Vagina (tissue), 2 donors: Measurements from ENCODE around the gene SLC25A43. TPM values are rescaled to one million over a fixed set of nuclear protein-coding genes. Genes with fewer than 3 reads are reported as not detected.
"Not testable (repeated sequence)": the region's sequence is repeated elsewhere in the genome, so short reads cannot be mapped to it uniquely, and the experiment has no call there.

ENCODE experiments used
- DNase-seq, 2 donors: peaks; one replicate each; pipeline ENCODE4 v3.0.0-alpha.2; 2017; ENCODE audit errors: extremely low spot score in 2 of 2
- H3K27ac ChIP-seq: fragments of 200-600 bp; sonication (generic); one replicate; pipeline ENCODE4 v1.5.1; 2019
- H3K27me3 ChIP-seq: fragments of 200-600 bp; sonication (generic); one replicate; pipeline ENCODE4 v1.5.1; 2019
- H3K36me3 ChIP-seq, 2 donors: fragments of 200-600 bp; sonication (generic); one replicate each; pipeline ENCODE4 v1.5.1; 2017 to 2019
- H3K4me1 ChIP-seq: fragments of 200-600 bp; sonication (generic); one replicate; pipeline ENCODE4 v1.5.1; 2019
- H3K4me3 ChIP-seq, 2 donors: fragments of 200-600 bp; sonication (generic); 1 replicate in 1 of 2; 2 replicates in 1 of 2; pipeline ENCODE4 v1.5.1; 2016 to 2019
- H3K9me3 ChIP-seq: fragments of 200-600 bp; sonication (generic); one replicate; pipeline ENCODE4 v1.5.1; 2019
- POLR2A ChIP-seq, 2 donors: fragments of 450-650 bp; IDR thresholded peaks; one replicate each; pipeline ENCODE4 v1.6.1; 2017; ENCODE audit warnings: antibody characterized with exemption in 2 of 2, mild to moderate bottlenecking in 2 of 2, moderate library complexity in 2 of 2
- POLR2AphosphoS5 ChIP-seq, 2 donors: sonication (generic); formaldehyde crosslinking; IDR thresholded peaks; one replicate each; pipeline ENCODE4 v1.9.0; 2017; ENCODE audit warnings: antibody characterized with exemption in 2 of 2, mild to moderate bottlenecking in 2 of 2, low read depth in 1 of 2; ENCODE audit not compliant: insufficient read depth in 1 of 2
- intact Hi-C: fragments of 100-400 bp; cut with DNase I; formaldehyde crosslinking; loops from one replicate; pipeline ENCODE4 v1.15.1; 2023
- total RNA-seq: library from RNA; depleted of rRNA; stranded (reverse); fragments of >200 nt; gene quantifications from one replicate; pipeline ENCODE4 v1.2.3, GENCODE V29; 2016
- TF ChIP-seq, protein P1 (sequence below), 3 experiments: fragments of 450-650 bp in 2 of 3; fragments of 200-600 bp in 1 of 3; sonication (generic) in 1 of 3; IDR thresholded peaks; one replicate each; pipeline ENCODE4 v1.5.1; 2017 to 2019; ENCODE audit warnings: antibody characterized with exemption in 3 of 3, mild to moderate bottlenecking in 2 of 3, moderate library complexity in 2 of 3

SLC25A43 gene
- total RNA-seq: 25.5 TPM

DNA sequence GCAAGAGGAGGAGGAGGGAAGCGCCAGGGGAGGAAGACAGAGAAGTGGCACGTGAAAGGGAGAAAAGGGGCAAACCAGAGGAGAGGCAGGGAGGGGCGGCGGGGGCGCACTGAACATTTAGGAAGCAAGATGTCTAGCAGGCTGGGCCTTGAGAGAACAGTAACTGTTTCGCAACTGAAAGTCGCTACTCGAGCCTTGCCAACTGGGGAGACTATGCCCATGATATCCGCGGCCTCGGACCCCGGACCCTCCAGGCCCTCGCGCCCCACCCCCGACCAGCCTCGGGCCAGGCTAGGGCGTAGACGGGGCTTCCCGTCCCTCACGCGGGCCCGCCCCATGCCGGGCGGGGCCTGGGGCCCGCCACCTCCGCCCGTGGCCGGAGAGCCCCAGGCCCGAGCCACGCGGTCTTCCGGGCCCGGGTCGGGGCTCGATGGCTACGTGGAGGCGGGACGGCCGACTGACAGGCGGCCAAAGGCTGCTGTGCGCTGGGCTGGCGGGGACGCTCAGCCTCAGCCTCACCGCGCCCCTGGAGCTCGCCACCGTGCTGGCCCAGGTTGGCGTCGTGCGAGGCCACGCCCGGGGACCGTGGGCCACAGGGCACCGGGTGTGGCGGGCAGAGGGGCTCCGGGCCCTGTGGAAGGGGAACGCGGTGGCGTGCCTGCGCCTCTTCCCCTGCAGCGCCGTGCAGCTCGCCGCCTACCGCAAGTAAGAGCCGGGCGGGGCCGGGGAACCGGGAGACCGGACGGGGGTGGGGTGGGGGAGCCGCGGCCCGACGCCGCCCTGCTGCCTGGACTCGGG lies at the start of gene SLC25A43:
TSS of gene SLC25A43 (plus strand) at position 363 of the 798 bp plus-strand sequence. CDS start at position 431, 68 bp downstream.
- no peaks in the 10 kb centered on the region for H3K36me3 ChIP-seq
- H3K9me3 ChIP-seq: no peaks in the 10 kb centered on the region
- H3K27ac ChIP-seq: peak within 1 kb of the TSS; percentile 66
- H3K27me3 ChIP-seq: no peaks in the 10 kb centered on the region
- no peaks in the 10 kb centered on the region for H3K4me1 ChIP-seq
- H3K4me3 ChIP-seq: peak within 1 kb of the TSS; percentile 50 to 68
- intact Hi-C loops: no loop called here
- no peak for DNase-seq
- peak in 1 of 2 donors; percentile 27 for TF ChIP-seq POLR2AphosphoS5 (IDR thresholded peaks at IDR 0.05; ENCODE audit: insufficient read depth in 1 of 2, low read depth in 1 of 2)
- peak in 1 of 2 donors; percentile 27 for TF ChIP-seq POLR2A (IDR thresholded peaks at IDR 0.05)
- TF ChIP-seq, protein P1, sequence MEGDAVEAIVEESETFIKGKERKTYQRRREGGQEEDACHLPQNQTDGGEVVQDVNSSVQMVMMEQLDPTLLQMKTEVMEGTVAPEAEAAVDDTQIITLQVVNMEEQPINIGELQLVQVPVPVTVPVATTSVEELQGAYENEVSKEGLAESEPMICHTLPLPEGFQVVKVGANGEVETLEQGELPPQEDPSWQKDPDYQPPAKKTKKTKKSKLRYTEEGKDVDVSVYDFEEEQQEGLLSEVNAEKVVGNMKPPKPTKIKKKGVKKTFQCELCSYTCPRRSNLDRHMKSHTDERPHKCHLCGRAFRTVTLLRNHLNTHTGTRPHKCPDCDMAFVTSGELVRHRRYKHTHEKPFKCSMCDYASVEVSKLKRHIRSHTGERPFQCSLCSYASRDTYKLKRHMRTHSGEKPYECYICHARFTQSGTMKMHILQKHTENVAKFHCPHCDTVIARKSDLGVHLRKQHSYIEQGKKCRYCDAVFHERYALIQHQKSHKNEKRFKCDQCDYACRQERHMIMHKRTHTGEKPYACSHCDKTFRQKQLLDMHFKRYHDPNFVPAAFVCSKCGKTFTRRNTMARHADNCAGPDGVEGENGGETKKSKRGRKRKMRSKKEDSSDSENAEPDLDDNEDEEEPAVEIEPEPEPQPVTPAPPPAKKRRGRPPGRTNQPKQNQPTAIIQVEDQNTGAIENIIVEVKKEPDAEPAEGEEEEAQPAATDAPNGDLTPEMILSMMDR (IDR thresholded peaks at IDR 0.05): no peak

DNA sequence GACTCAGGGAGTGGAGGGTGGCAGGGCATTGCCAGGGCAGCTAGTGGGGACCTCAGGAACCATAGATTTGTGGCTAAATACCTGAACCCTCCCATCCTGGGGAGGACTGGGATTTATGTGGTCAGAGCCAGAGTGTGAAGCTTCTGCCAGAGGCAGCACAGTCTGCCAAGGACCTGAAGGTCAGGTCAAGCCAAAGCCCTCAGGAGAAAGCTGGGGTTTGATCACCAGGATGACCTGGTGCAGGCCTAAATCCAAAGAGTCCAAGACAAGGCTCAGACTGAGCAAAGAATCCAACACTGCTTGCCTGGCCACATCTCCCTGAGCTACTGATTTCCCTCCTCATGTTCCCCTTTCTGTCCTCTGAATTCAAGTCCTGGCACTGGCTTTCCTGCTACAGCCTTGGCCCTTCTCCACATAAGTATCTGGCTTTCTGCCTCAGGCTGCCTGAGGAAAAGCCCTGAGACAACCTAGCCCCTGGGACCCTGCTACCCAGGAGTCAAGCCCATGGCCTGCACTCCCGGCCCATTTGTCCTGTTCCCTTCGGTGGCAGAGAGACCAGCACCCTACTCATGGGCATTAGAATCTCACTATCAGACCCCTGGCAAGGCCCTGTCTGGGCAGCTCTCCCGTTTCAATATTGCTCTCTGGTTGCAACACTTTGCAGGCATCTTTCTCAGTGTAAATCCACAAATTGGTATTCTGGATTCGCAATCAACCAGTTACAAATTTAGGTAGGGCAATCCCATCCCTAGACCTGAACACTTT lies 39.3 kb upstream of the SLC25A43 start:
- no peaks in the 10 kb centered on the region for H3K9me3 ChIP-seq
- intact Hi-C loops: no loop called here
- H3K27ac ChIP-seq: no peak overlapping the region
- TF ChIP-seq, protein P1 (IDR thresholded peaks at IDR 0.05): no peak
- no peak for TF ChIP-seq POLR2A (IDR thresholded peaks at IDR 0.05)
- no peak for TF ChIP-seq POLR2AphosphoS5 (IDR thresholded peaks at IDR 0.05; ENCODE audit: insufficient read depth in 1 of 2, low read depth in 1 of 2)
- no peak for DNase-seq
- H3K4me1 ChIP-seq: no peaks in the 10 kb centered on the region
- H3K27me3 ChIP-seq: no peaks in the 10 kb centered on the region
- H3K36me3 ChIP-seq: no peaks in the 10 kb centered on the region
- no peak overlapping the region for H3K4me3 ChIP-seq

DNA sequence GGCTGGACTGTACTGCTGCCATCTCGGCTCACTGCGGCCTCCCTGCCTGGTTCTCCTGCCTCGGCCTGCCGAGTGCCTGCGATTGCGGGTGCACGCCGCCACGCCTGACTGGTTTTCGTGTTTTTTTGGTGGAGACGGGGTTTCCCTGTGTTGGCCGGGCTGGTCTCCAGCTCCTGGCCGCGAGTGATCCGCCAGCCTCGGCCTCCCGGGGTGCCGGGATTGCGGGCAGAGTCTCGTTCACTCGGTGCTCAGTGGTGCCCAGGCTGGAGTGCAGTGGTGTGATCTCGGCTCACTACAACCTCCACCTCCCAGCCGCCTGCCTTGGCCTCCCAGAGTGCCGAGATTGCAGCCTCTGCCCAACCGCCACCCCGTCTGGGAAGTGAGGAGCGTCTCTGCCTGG lies 37.7 kb upstream of the SLC25A43 start:
- H3K36me3 ChIP-seq, H3K27me3 ChIP-seq, H3K27ac ChIP-seq, H3K9me3 ChIP-seq, DNase-seq, H3K4me3 ChIP-seq, H3K4me1 ChIP-seq, intact Hi-C loops: not testable (repeated sequence)

DNA sequence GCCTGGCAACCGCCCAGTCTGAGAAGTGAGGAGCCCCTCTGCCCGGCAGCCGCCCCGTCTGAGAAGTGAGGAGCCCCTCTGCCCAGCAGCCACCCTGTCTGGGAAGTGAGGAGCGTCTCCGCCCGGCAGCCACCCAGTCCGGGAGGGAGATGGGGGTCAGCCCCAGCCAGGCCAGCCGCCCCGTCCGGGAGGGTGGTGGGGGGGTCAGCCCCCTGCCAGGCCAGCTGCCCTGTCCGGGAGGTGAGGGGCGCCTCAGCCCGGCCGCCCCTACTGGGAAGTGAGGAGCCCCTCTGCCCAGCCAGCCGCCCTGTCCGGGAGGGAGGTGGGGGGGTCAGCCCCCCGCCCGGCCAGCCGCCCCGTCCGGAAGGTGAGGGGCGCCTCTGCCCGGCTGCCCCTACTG lies 37.1 kb upstream of the SLC25A43 start:
- H3K9me3 ChIP-seq, H3K27me3 ChIP-seq, DNase-seq, H3K4me1 ChIP-seq, H3K4me3 ChIP-seq, intact Hi-C loops, H3K27ac ChIP-seq, H3K36me3 ChIP-seq: not testable (repeated sequence)

- TF ChIP-seq, protein P1 (IDR thresholded peaks at IDR 0.05): no peak
- no peak for TF ChIP-seq POLR2AphosphoS5 (IDR thresholded peaks at IDR 0.05; ENCODE audit: insufficient read depth in 1 of 2, low read depth in 1 of 2)
- TF ChIP-seq POLR2A (IDR thresholded peaks at IDR 0.05): no peak
- Histone ChIP-seq H3K27ac (no peak overlapping the region), H3K4me3 (no peak overlapping the region), H3K4me1 (no peaks in the 10 kb centered on the region), H3K9me3 (no peaks in the 10 kb centered on the region), H3K36me3 (no peaks in the 10 kb centered on the region), H3K27me3 (no peaks in the 10 kb centered on the region)
- no peak for DNase-seq
- intact Hi-C loops: no loop called here
Measured at GRCh38 chrX:119363391-119363790, 35.7 kb upstream of the SLC25A43 start.

- DNase-seq, H3K4me3 ChIP-seq, H3K36me3 ChIP-seq, intact Hi-C loops, H3K9me3 ChIP-seq, H3K27ac ChIP-seq, H3K4me1 ChIP-seq, H3K27me3 ChIP-seq: not testable (repeated sequence)
Measured at GRCh38 chrX:119371861-119372260, 27.3 kb upstream of the SLC25A43 start.
